Neural cell (in vitro differentiated cells): ENCODE measurements around the gene HAUS3. TPM values are rescaled to one million over a fixed set of nuclear protein-coding genes. Genes with fewer than 3 reads are reported as not detected.

ENCODE experiments used
- H2AFZ ChIP-seq: fragments of 200-600, 300-800 bp; sonication (generic), shearing (Covaris generic); 2 replicates; pipeline ENCODE4 v1.6.0; 2014; ENCODE audit warnings: low read depth, mild to moderate bottlenecking, antibody characterized with exemption, low read length, moderate library complexity
- H3F3A ChIP-seq: fragments of 200-600 bp; shearing (Covaris generic); 2 replicates; pipeline ENCODE4 v1.6.1; 2016; ENCODE audit warnings: mild to moderate bottlenecking, moderate library complexity, mixed read lengths, antibody characterized with exemption, low read length; ENCODE audit not compliant: insufficient read depth, poor library complexity, severe bottlenecking
- H3K27ac ChIP-seq: fragments of 200-600, 300-800 bp; sonication (generic), shearing (Covaris generic); 2 replicates; pipeline ENCODE4 v1.5.1; 2014; ENCODE audit warnings: mild to moderate bottlenecking, low read length, moderate library complexity
- H3K27me3 ChIP-seq: fragments of 300-800, 200-600 bp; sonication (generic), shearing (Covaris generic); 2 replicates; pipeline ENCODE4 v1.6.0; 2014; ENCODE audit warnings: mild to moderate bottlenecking, low read depth, low read length, moderate library complexity; ENCODE audit not compliant: insufficient read depth
- H3K36me3 ChIP-seq: fragments of 300-800, 200-600 bp; sonication (generic), shearing (Covaris generic); 2 replicates; pipeline ENCODE4 v1.5.1; 2014; ENCODE audit warnings: mild to moderate bottlenecking, antibody characterized with exemption, low read length, moderate library complexity; ENCODE audit not compliant: insufficient read depth
- H3K4me2 ChIP-seq: fragments of 300-800, 200-600 bp; sonication (generic), shearing (Covaris generic); 2 replicates; pipeline ENCODE4 v1.6.0; 2014; ENCODE audit warnings: mild to moderate bottlenecking, low read length
- H3K4me3 ChIP-seq: fragments of 300-800, 200-600 bp; sonication (generic), shearing (Covaris generic); 2 replicates; pipeline ENCODE4 v1.5.1; 2014; ENCODE audit warnings: mild to moderate bottlenecking, low read length, moderate library complexity
- H3K79me2 ChIP-seq: fragments of 200-600 bp; shearing (Covaris generic); replicated peaks from 2 replicates; pipeline ENCODE4 v1.6.0; 2014; ENCODE audit warnings: mild to moderate bottlenecking, low read length, moderate library complexity; ENCODE audit not compliant: insufficient read depth
- H3K9ac ChIP-seq: fragments of 300-800, 200-600 bp; sonication (generic), shearing (Covaris generic); 2 replicates; pipeline ENCODE4 v1.6.1; 2016; ENCODE audit warnings: mild to moderate bottlenecking, low read length, mixed read lengths
- H3K9me2 ChIP-seq: fragments of 200-600 bp; shearing (Covaris generic); 2 replicates; pipeline ENCODE4 v1.6.1; 2016; ENCODE audit warnings: mild to moderate bottlenecking, low read length, mixed read lengths; ENCODE audit not compliant: insufficient read depth
- H3K9me3 ChIP-seq: fragments of 200-600, 300-800 bp; sonication (generic), shearing (Covaris generic); 2 replicates; pipeline ENCODE4 v1.6.1; 2016; ENCODE audit warnings: mild to moderate bottlenecking, mixed run types, low read length, moderate library complexity, mixed read lengths
- H4K20me1 ChIP-seq: fragments of 200-600 bp; shearing (Covaris generic); 2 replicates; pipeline ENCODE4 v1.6.1; 2016; ENCODE audit warnings: mild to moderate bottlenecking, mixed run types; ENCODE audit not compliant: insufficient read depth
- EP300 ChIP-seq: fragments of 450-650 bp; conservative IDR thresholded peaks from 2 replicates; pipeline ENCODE4 v1.6.1; 2014; ENCODE audit warnings: antibody characterized with exemption, mild to moderate bottlenecking, moderate library complexity; ENCODE audit not compliant: poor library complexity, severe bottlenecking
- EZH2 ChIP-seq: fragments of 200-600, 300-800 bp; shearing (Covaris generic), sonication (generic); IDR thresholded peaks from 2 replicates; pipeline ENCODE4 v1.6.1; 2014; ENCODE audit warnings: antibody characterized with exemption, low read length, borderline replicate concordance, mild to moderate bottlenecking; ENCODE audit not compliant: insufficient read depth, poor library complexity, severe bottlenecking
- MXI1 ChIP-seq: fragments of 450-650 bp; conservative IDR thresholded peaks from 2 replicates; pipeline ENCODE4 v1.6.1; 2014; ENCODE audit warnings: antibody characterized with exemption, mild to moderate bottlenecking; ENCODE audit not compliant: poor library complexity, severe bottlenecking
- POLR2AphosphoS5 ChIP-seq: IDR thresholded peaks from 2 replicates; pipeline ENCODE4 v1.6.1; 2012
- RAD21 ChIP-seq: fragments of 450-650 bp; conservative IDR thresholded peaks from 2 replicates; pipeline ENCODE4 v1.6.1; 2014; ENCODE audit warnings: antibody characterized with exemption, mild to moderate bottlenecking, moderate library complexity
- SMC3 ChIP-seq: fragments of 450-650 bp; conservative IDR thresholded peaks from 2 replicates; pipeline ENCODE4 v1.6.1; 2014; ENCODE audit warnings: antibody characterized with exemption, mild to moderate bottlenecking, moderate library complexity; ENCODE audit not compliant: poor library complexity
- TAF1 ChIP-seq: IDR thresholded peaks from 2 replicates; pipeline ENCODE4 v1.6.1; 2012; ENCODE audit warnings: low read depth
- polyA plus RNA-seq: library from polyadenylated mRNA; depleted of rRNA; stranded (reverse); fragments of >200 nt; gene quantifications from 2 replicates; pipeline ENCODE4 v1.2.3, GENCODE V29; 2014
- TF ChIP-seq, protein P1 (sequence below): fragments of 450-650 bp; IDR thresholded peaks from 2 replicates; pipeline ENCODE4 v1.5.1; 2014; ENCODE audit warnings: antibody characterized with exemption, mild to moderate bottlenecking, moderate library complexity; ENCODE audit not compliant: poor library complexity, severe bottlenecking
- TF ChIP-seq, protein P2 (sequence below): IDR thresholded peaks from 2 replicates; pipeline ENCODE4 v1.6.1; 2012; ENCODE audit warnings: borderline replicate concordance

The HAUS3 gene
- polyA plus RNA-seq, 1 donor from 2014 or later = 34.2 TPM

DNA sequence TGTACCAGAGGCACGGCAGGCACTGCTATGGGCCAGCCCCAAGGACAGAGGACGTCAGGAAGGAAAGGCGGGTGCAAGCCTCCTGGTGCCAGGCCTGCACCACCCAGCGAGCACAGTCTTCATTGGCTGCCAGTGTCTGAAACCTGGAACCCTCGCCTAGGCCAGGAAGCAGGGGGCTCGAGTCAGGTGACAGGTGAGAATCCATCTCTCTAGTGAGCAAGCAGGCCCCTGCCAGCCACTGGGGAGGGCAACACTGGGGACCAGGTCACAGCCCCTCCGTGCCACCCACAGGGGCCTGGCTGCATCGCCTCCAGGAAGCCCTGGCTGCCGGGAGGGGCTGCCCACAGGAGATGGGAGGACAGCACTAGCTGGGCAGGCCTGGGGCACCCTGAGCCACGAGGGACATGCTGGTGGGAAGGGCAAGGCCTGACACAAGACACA, 6.9 kb upstream of the HAUS3 start:
- H3K27ac ChIP-seq = no peak overlapping the region

DNA sequence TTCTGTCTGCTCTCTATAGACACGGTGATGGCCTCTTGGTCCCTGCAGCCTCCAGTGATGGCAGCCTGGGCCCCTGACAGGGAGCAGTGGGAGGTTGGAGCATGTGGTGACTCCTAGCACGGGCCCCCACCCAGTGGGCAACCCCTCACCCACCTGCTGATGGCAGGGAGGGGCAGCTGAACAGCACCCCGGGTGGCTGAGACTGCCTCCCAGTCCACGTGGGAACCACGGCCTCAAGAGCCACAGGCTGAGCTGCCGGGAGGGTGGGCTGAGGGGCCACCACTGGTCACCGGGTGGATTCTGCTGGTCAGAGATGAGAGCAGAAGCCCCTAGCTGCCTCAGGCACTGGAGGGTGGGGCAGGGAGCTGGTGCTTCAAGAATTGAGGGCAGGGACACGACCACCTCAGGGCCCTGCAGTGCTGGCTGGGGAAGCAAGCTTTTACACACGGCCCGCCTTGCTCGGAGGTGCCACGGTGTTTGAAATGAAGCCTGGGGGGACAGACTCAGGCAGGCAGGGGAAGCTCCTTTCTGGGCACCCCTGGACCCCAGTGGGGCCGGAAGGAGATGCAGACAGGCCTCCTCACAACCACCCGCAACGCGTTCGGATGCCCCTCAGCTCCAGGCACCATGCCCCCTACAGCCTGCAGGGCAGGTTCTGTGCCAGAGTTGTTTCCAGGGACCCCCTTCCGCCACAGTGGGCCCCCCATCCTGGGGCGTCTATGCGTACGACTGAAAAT, 6.3 kb upstream of the HAUS3 start:
- H3K9me3 ChIP-seq = no peaks in the 10 kb centered on the region
- no peaks in the 10 kb centered on the region for H4K20me1 ChIP-seq
- no peak overlapping the region for H3K9ac ChIP-seq
- H3K79me2 ChIP-seq = no peaks in the 10 kb centered on the region
- TF ChIP-seq, protein P1, sequence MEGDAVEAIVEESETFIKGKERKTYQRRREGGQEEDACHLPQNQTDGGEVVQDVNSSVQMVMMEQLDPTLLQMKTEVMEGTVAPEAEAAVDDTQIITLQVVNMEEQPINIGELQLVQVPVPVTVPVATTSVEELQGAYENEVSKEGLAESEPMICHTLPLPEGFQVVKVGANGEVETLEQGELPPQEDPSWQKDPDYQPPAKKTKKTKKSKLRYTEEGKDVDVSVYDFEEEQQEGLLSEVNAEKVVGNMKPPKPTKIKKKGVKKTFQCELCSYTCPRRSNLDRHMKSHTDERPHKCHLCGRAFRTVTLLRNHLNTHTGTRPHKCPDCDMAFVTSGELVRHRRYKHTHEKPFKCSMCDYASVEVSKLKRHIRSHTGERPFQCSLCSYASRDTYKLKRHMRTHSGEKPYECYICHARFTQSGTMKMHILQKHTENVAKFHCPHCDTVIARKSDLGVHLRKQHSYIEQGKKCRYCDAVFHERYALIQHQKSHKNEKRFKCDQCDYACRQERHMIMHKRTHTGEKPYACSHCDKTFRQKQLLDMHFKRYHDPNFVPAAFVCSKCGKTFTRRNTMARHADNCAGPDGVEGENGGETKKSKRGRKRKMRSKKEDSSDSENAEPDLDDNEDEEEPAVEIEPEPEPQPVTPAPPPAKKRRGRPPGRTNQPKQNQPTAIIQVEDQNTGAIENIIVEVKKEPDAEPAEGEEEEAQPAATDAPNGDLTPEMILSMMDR = no peak
- TF ChIP-seq, protein P2, sequence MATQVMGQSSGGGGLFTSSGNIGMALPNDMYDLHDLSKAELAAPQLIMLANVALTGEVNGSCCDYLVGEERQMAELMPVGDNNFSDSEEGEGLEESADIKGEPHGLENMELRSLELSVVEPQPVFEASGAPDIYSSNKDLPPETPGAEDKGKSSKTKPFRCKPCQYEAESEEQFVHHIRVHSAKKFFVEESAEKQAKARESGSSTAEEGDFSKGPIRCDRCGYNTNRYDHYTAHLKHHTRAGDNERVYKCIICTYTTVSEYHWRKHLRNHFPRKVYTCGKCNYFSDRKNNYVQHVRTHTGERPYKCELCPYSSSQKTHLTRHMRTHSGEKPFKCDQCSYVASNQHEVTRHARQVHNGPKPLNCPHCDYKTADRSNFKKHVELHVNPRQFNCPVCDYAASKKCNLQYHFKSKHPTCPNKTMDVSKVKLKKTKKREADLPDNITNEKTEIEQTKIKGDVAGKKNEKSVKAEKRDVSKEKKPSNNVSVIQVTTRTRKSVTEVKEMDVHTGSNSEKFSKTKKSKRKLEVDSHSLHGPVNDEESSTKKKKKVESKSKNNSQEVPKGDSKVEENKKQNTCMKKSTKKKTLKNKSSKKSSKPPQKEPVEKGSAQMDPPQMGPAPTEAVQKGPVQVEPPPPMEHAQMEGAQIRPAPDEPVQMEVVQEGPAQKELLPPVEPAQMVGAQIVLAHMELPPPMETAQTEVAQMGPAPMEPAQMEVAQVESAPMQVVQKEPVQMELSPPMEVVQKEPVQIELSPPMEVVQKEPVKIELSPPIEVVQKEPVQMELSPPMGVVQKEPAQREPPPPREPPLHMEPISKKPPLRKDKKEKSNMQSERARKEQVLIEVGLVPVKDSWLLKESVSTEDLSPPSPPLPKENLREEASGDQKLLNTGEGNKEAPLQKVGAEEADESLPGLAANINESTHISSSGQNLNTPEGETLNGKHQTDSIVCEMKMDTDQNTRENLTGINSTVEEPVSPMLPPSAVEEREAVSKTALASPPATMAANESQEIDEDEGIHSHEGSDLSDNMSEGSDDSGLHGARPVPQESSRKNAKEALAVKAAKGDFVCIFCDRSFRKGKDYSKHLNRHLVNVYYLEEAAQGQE = no peak
- TF ChIP-seq EZH2 = no peak
- TF ChIP-seq POLR2AphosphoS5 = no peak
- no peak for TF ChIP-seq EP300
- TF ChIP-seq SMC3 = no peak
- no peak for TF ChIP-seq RAD21
- no peak for TF ChIP-seq TAF1
- no peak for TF ChIP-seq MXI1
- H3F3A ChIP-seq = no peaks in the 10 kb centered on the region
- no peak overlapping the region for H2AFZ ChIP-seq
- no peaks in the 10 kb centered on the region for H3K27me3 ChIP-seq
- no peak overlapping the region for H3K4me3 ChIP-seq
- H3K9me2 ChIP-seq = no peaks in the 10 kb centered on the region
- H3K36me3 ChIP-seq = no peaks in the 10 kb centered on the region
- no peak overlapping the region for H3K4me2 ChIP-seq
- no peak overlapping the region for H3K27ac ChIP-seq

More for the DNA sequence above, 6.9 kb upstream of the HAUS3 start:
- no peaks in the 10 kb centered on the region for H3K9me2 ChIP-seq
- no peaks in the 10 kb centered on the region for H3F3A ChIP-seq
- TF ChIP-seq TAF1 (no peak), POLR2AphosphoS5 (no peak), MXI1 (no peak), SMC3 (no peak), RAD21 (no peak), EP300 (no peak)
- TF ChIP-seq, protein P1 = no peak
- TF ChIP-seq, protein P2 = no peak
- H2AFZ ChIP-seq = no peak overlapping the region
- H3K9ac ChIP-seq = no peak overlapping the region
- no peaks in the 10 kb centered on the region for H3K27me3 ChIP-seq
- no peaks in the 10 kb centered on the region for H3K79me2 ChIP-seq
- no peaks in the 10 kb centered on the region for H4K20me1 ChIP-seq
- H3K4me3 ChIP-seq = no peak overlapping the region
- no peak overlapping the region for H3K4me2 ChIP-seq
- H3K36me3 ChIP-seq = no peaks in the 10 kb centered on the region
- H3K9me3 ChIP-seq = no peaks in the 10 kb centered on the region
